GM18517 (cell line): ENCODE measurements around the gene YTHDC1.
A peak's percentile ranks its signal among the peaks of the same experiment; 100 is the strongest.

ENCODE experiments used
- ATAC-seq: cut with Tn5 transposase; IDR thresholded peaks from one replicate; pipeline ENCODE4 v1.9.1; 2021; ENCODE audit warnings: mild to moderate bottlenecking, moderate library complexity; ENCODE audit not compliant: unreplicated experiment

Gene YTHDC1

DNA sequence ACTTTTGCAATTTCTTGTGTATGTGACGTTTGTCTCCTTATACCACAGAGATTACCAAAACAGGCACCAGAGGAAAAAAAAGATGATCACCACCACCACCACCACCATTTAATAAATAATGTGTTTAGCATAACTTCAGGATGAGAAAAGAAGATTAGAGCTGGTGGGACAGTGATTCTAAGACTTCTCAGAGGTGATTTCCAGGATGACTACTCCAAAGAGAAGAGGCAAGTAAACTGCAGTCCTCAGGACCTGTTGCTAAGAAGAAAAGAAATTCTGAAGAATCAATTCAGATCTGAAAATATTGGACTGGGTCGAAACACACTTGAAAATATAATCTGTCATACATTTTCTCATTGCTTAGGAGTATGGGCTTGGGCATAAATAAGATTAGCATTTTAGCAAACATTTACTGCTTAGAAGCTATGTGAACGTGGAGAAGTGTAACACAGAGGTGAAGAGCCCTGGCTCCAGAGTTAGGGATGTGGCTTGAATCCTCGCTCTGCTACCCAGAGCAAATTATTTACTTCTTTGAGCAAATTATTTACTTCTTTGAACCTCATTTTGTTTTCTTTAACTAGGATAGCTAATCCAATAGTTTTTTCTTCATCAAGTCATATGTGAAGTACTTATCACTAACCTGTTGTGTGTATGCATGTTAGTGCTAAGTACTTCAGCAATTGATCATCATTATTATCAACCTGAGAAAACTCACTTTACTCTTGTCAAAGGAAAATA, 10.5 kb upstream of the YTHDC1 start:
- no peak for ATAC-seq

GRCh38 chr4:68359508-68359907, 9.6 kb upstream of the YTHDC1 start:
- ATAC-seq = peak; percentile 91

- no peak for ATAC-seq
These were observed 9.1 kb upstream of the YTHDC1 start for GRCh38 chr4:68358988-68359387.

GRCh38 chr4:68352791-68353190, 2.9 kb upstream of the YTHDC1 start:
- no peak for ATAC-seq

GRCh38 chr4:68349279-68349648, 626 bp downstream of the YTHDC1 start:
- peak; percentile 4 for ATAC-seq

DNA sequence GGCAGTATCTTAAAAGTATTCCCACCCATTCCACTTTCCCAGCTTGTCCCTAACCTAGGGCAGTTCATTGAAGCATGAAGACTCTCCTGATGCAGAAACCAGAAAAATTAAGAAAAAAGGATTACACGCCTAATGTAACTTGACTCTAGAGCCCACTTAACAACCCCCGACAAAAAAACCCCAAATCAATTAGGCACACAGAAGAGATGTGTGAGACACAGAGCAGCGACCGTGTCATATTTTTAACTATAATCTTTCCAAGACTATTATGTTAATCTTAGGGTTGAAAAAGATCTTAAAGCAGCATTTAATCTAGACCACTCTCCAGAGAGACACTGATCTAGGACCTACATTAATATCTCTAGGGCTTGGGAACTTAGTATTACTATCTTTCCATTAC, 1.3 kb downstream of the YTHDC1 start:
- ATAC-seq = no peak

DNA sequence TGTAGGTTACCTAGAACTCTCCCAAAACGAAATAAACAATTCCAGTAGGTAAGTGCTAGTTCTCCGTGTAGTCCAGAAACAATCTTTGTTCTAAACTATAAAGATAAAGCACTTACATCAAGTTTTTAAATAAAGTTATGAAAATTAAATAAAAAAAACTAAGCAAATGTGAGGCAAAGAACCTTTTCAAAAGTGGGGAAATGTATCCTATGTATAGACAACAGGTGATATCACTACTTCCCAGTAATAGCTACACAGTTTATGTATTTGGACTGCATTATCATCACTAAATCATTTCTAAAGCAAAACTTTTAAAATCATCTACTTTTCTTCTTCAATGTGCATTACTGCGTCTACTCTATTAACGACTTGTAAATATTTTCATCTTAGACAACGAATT, 2.0 kb downstream of the YTHDC1 start:
- ATAC-seq = no peak

DNA sequence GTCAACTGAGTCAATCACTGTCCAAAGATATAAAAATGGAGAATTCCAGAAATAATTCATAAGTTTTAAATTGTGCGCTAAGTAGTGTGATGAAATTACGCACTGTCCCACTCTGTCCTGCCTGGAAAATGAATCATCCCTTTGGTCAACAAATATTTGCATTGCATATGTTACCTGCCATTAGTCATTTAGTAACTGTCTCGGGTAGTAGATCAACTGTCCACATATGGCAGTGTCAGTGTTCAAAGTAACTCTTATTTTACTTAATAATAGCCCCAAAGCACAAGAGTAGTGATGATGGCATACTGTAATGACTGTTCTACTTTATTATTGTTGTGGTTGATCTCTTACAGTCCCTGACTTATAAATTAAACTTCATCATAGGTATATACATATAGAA, 3.4 kb downstream of the YTHDC1 start:
- ATAC-seq = no peak

- no peak for ATAC-seq
These were observed 5.1 kb downstream of the YTHDC1 start for GRCh38 chr4:68344785-68345184.

DNA sequence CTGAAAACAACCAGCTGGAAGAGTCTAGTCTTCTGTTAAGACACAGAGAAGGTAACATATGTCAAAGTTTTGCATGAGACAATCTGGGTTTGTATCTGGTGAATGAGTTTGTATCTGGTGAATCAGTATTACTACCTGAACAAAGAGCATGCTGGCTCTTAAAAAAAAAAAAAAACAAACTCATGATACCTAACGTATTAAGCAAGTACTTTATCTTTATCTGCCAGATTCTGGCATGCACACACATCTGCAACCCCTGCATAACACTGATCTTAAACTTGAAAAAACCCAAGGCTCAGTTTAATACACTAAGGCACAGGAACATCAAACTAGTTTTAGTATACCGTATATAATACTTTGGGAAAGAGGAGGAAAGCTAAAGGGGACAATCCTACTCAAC, 5.8 kb downstream of the YTHDC1 start:
- ATAC-seq = no peak

DNA sequence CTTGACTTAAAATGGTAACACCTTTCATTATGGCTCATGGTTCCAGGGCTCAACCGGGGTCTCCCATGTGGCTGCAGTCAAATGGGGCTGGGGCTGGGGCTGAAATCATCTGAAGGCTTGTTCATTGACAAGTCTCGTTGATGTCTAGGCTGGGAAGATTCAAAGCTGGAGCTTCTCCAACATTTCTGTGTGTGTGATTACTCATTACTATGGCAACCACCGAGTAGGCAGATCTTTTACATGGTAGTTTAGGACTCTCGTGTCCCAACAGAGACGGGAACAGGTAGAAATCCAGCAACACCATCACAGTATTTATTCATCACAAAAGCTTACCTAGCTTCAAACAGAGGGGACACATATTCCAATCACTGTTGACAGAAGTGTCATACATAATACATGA, 7.8 kb downstream of the YTHDC1 start:
- no peak for ATAC-seq

- no peak for ATAC-seq
These were observed 11.3 kb downstream of the YTHDC1 start for GRCh38 chr4:68338625-68339024.

DNA sequence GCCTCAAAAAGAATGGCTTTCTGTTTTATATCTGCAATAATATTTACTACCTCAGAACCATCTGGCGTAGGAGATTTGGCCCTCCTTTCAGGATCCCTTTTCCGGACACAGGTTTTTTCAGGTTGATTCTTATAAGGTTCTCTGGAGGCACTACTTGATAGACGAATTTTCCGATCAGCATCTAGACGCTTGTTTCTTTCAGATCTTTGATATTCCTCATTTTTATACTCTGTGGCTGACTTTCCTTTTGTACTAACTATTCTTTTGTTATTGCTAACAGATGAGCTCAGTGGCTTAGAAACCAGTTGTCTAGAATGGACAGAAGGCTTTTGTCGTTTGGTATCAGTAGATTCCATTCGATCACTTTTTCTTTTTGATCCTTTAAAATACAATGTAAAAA, 12.4 kb downstream of the YTHDC1 start:
- ATAC-seq = no peak

DNA sequence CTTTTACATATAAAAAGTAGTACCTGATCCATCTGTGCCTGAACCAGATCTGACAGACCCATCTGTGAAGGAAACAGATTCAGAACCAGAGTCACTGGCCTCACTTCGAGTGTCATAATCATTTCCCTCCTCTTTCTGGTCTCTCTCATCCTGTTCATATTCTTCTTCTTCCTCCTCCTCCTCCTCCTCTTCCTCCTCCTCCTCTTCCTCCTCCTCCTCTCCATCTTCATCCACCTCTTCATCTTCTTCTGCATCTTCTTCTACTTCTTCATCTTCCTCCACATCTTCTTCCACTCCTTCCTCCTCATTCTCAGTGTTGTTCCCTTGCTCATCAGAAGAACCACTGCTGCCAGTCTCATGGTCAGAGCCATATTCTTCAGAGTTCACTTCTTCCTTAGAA, 12.9 kb downstream of the YTHDC1 start:
- no peak for ATAC-seq

DNA sequence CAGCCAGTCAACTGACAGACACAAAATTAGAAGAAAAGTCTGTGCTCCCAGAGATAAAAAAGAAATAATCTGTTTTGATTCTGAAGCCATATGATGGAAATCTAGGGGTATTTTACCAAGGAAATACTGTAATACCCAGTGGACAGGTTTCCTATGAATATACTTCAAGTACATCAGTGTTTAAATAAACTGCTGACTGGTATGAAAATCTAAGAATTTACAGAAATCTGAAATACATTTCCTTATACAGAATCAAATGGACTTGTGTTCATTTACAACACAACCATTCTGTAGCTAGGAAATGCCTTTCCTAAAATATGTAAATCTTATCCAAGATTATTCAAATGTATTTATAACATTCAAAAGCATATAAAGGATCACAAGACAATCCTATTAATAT, 13.4 kb downstream of the YTHDC1 start:
- ATAC-seq = no peak

GRCh38 chr4:68326141-68326540, 23.7 kb downstream of the YTHDC1 start:
- ATAC-seq = no peak

DNA sequence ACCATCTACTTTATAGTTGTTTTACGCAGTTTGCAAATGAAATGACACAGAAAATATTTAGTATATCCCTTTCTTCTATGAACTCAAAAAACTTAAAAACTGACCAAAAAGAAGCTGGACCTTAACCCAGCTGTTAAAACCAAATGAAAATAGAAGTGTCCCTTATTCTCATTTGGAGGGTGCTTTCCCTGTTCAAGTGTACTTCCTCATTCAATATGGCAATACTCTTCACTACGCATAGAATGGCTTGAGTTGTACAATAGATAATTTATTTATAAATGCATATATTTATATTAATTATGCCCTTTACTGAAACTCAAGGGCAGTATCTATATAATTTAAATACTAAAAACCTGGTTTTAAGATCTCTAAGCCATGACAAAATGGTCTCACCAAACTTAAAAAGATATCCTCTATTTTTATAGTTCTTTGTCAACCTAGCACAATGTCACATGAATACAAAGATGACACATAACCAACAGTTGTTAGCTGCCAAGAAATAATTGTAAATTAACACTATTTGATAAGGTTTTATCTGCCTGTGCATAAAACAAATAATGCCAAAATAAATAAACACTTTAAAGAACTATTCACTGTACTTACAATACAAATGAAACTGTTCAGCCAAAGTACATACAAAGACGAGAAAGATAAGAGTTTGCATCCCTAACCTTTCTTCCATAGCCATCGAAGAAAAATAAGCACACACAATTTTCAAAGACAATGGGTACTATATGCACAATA, 25.2 kb downstream of the YTHDC1 start:
- peak; percentile 50 for ATAC-seq

DNA sequence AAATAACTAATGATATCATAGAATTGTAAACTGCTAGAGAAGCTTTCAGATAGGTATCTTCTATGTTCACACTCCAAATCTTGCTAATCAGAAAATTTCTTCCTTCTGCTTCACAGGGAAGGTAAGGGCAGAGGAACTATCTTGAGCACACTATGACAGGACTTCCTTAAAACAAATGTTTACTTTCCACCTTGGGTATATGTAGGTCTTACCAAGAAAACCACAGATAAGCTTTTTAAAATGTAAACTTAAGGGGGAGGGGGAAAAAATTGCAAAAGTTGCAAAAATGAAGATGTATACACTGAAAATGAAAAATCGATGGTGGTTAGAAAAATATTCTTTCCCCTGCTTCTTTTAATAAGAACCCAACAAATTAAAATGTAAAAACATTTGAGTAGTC, 30.9 kb downstream of the YTHDC1 start:
- ATAC-seq = no peak

DNA sequence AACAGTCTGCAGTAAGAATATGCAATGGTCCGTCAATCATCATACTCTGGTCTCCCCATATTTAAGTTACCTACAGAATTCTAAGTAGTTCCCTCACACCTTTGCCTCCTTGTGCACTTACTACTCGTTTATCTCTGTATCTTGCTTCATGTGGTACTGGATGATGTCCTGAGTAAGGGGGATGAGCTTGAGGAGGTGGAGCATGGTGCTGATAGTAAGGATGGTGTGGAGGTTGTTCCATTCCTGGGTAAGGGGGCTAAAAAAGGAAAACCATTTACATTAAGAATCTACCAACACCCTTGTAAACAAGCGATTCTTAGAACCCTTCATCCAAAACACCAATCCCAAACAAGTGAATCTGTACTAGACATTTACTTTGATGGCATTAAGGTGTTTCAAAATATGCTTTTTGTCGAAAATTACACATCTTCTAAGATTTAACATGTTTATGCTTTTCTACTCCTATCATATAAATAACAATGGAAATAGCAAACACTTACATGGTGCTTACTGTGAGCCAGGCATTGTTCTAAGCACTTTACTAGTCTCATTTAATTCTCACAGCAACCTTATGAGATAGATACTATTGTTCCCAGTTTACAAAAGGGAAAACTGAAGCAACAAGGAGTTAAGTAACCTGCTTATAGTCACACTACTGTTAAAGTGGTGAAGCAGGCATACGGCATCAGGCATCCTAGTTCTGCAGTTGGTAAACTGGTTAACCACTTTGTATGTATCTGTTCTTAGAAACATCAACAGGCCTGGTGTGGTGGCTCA, 33.5 kb downstream of the YTHDC1 start:
- ATAC-seq = no peak

- ATAC-seq = no peak
These were observed 39.1 kb downstream of the YTHDC1 start for GRCh38 chr4:68310651-68311247.

GRCh38 chr4:68304731-68305130, 45.2 kb downstream of the YTHDC1 start:
- no peak for ATAC-seq
